ENCODE data around the gene PRRC2B.

The PRRC2B gene

DNA sequence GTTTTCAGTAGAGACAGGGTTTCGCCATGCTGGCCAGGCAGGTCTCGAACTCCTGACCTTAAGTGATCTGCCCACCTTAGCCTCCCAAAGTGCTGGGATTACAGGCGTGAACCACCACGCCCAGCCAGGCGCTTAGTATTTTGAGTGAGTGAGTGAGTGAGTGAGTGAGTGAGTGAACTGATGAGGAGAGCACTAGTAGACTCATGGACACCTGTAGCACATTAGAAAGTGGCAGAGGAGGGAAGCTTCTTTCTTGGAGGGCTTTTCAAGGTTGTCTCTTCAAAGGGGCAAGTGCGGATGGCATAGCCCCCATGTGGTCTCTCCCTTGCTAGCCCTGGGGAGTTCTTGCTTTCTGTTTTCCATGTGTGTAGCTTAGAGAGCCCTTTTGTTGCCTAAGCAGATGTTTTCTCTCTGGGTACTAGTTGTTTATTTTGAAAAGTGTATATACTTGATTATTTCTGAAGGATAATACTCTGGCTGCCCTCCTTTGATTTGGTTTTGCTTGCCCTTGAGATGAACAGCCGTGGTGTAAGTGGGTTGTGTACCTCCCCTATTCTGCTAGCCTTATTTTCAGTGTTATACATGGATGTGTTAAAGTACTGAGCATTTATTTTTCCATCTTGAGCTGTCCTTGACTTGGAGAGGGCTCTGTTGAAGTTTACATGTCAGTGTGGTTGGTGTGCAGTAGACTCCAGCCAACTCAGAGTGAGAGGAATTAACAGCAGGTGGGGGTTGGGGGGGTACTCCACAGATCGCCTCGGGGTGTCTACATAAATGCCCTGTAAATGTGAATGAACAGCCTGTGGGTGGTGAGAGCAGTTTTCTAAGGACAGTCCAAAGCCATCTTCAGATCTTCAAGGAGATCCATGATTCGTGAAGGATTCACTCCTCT lies 35.5 kb downstream of the PRRC2B start:
- TF ChIP-seq, protein P1, sequence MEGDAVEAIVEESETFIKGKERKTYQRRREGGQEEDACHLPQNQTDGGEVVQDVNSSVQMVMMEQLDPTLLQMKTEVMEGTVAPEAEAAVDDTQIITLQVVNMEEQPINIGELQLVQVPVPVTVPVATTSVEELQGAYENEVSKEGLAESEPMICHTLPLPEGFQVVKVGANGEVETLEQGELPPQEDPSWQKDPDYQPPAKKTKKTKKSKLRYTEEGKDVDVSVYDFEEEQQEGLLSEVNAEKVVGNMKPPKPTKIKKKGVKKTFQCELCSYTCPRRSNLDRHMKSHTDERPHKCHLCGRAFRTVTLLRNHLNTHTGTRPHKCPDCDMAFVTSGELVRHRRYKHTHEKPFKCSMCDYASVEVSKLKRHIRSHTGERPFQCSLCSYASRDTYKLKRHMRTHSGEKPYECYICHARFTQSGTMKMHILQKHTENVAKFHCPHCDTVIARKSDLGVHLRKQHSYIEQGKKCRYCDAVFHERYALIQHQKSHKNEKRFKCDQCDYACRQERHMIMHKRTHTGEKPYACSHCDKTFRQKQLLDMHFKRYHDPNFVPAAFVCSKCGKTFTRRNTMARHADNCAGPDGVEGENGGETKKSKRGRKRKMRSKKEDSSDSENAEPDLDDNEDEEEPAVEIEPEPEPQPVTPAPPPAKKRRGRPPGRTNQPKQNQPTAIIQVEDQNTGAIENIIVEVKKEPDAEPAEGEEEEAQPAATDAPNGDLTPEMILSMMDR (conservative IDR thresholded peaks at IDR 0.05; ENCODE audit: low read length): no peak
- H3K4me3 ChIP-seq (ENCODE audit: low read length): no peak overlapping the region
- DNase-seq (ENCODE audit: low read depth): no peak

DNA sequence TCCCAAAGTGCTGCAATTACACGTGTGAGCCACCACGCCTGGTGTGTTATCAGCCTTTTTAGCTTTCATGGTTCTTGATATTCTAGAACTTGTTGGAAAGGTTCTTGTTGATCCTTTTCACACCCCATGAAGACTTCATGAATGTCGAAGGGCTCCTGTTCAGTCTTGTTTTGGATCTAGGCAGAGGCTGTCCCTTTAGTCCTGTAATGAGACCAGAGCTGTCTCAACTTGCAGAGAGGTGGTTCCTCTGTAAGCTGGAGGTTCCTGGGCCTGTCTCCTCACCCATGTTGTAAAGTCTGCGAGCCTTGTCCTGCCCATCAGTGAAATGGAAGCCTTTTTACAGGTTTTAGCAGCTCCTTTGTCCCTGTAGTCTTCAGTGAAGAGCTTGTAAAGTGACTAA lies 38.2 kb downstream of the PRRC2B start:
- no peak for DNase-seq (ENCODE audit: low read depth)

DNA sequence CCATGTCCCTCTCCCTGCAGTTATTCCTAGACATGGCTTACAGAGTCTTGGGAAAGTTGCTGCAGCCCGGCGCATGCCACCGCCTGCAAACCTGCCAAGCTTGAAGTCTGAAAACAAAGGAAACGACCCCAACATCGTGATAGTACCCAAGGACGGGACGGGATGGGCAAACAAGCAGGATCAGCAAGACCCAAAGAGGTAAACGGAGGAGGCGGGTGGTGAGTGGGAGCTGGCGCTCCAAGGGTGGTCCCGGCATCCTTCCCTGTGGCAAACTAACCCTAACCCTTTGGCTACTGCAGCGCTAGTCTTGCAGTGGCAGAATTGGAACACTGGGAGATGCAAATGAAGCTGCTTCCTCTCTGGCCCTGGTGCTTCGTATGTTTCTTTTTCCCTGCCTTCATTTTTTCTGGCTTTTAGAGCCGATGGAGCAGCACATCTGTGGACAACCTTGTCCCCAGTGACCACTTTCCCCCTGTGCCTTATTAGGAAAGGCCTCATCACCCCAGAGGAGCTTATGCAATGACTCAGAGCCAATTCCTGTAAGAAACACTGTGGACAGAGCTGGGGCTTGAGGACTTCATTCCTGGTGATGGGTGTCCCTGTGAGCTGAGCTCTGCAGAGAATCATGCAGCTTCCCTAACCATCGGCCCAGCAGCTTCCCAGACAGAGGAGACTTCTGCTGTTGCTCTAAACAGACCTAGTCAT lies 38.9 kb downstream of the PRRC2B start:
- TF ChIP-seq, protein P1 (conservative IDR thresholded peaks at IDR 0.05; ENCODE audit: low read length): no peak
- no peak overlapping the region for H3K4me3 ChIP-seq (ENCODE audit: low read length)
- peak; percentile 92 for DNase-seq (ENCODE audit: low read depth)

More for the DNA sequence above, 38.2 kb downstream of the PRRC2B start:
- no peak overlapping the region for H3K4me3 ChIP-seq (ENCODE audit: low read length)
- TF ChIP-seq, protein P1 (conservative IDR thresholded peaks at IDR 0.05; ENCODE audit: low read length): no peak

DNA sequence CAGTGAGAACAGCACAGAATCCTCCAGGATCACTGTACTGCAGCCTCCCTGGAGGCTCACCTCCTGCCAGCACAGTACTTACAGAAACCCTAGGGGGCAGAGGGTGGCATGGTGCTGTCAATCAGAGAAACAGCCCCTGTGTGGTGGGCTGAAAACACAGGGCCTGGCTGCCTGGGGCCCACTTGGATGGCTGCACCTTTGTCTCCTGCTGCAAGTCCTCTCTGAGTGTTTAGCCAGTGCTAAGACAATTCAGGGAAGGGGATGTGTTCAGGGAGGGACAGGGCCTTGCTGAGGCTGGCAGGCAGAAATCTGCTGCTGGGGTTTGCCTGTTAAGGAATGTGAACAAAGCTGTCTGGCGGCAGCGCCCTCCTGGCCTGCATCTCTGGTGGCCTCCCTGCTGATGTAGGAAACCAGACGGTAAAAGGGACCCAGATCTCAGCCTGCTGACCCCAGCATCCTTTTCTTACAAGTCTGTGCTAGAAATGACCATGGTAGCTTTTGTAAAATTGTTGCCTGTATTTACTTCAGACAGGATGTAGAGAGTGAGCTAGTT lies 39.5 kb downstream of the PRRC2B start:
- TF ChIP-seq, protein P1 (conservative IDR thresholded peaks at IDR 0.05; ENCODE audit: low read length): 0 out of 2 replicates have a peak, but pooled peaks have one; percentile 5
- H3K4me3 ChIP-seq (ENCODE audit: low read length): no peak overlapping the region
- no peak for DNase-seq (ENCODE audit: low read depth)

DNA sequence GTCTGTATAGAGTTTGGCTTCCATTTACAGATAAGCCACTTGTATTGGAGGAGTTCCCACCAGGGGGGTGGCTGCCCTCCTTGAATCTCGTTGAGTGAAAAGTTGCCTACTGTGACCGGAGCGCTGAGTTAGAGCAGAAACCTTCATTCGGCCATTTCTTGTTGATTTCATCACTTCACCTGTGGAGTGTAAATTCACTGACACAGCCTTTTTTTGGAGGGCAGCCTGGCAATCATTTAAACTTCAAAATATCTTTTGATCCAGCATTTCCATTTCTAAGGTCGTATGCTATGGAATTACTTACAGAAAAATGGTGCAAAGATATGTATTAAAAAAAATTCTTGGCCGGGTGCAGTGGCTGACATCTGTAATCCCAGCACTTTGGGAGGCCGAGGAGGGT lies 40.8 kb downstream of the PRRC2B start:
- no peak for DNase-seq (ENCODE audit: low read depth)
- H3K4me3 ChIP-seq (ENCODE audit: low read length): no peak overlapping the region
- TF ChIP-seq, protein P1 (conservative IDR thresholded peaks at IDR 0.05; ENCODE audit: low read length): no peak

DNA sequence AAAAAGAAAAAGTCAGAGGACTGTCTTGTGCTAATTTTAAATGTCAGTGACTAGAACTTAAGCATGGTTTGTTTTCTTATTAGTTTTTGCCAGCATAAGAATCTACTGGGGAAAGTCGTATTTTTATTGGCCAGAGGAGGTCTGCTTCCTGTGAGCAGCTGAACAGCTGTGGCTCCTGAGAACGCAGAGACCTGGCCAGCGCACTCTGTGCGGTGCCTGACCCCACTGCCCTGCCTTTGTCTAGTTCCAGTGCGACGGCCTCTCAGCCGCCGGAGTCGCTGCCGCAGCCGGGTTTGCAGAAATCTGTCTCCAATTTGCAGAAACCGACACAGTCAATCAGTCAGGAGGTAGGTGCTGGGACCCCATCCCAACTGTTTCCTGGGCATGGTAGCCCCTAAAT lies 42.5 kb downstream of the PRRC2B start:
- H3K4me3 ChIP-seq (ENCODE audit: low read length): no peak overlapping the region
- TF ChIP-seq, protein P1 (conservative IDR thresholded peaks at IDR 0.05; ENCODE audit: low read length): no peak
- no peak for DNase-seq (ENCODE audit: low read depth)

Data from AG10803 (cell line).